HEK293 (cell line): ENCODE data around the gene COL4A3.

ENCODE experiments used
- ATF2 ChIP-seq: fragments of 450-650 bp; formaldehyde crosslinking; IDR thresholded peaks from 2 replicates; pipeline ENCODE4 v1.5.1; 2016; ENCODE audit warnings: missing biosample characterization, missing genetic modification characterization, low read depth
- FEZF1 ChIP-seq: fragments of 450-650 bp; formaldehyde crosslinking; IDR thresholded peaks from 2 replicates; pipeline ENCODE4 v1.5.1; 2016; ENCODE audit warnings: missing biosample characterization, missing genetic modification characterization
- GLIS2 ChIP-seq: fragments of 450-650 bp; formaldehyde crosslinking; IDR thresholded peaks from 2 replicates; pipeline ENCODE4 v1.5.1; 2016; ENCODE audit warnings: missing biosample characterization, missing genetic modification characterization
- HOXC10 ChIP-seq: sonication (generic); formaldehyde crosslinking; IDR thresholded peaks from 2 replicates; pipeline ENCODE4 v1.8.1; 2023; ENCODE audit warnings: mild to moderate bottlenecking, missing genetic modification reagents
- MEIS1 ChIP-seq: sonication (generic); formaldehyde crosslinking; IDR thresholded peaks from 2 replicates; pipeline ENCODE4 v1.8.1; 2022; ENCODE audit warnings: missing genetic modification reagents, mild to moderate bottlenecking, borderline replicate concordance
- MYNN ChIP-seq: fragments of 450-650 bp; formaldehyde crosslinking; IDR thresholded peaks from 2 replicates; pipeline ENCODE4 v1.5.1; 2016; ENCODE audit warnings: missing biosample characterization, missing genetic modification characterization, borderline replicate concordance
- OVOL3 ChIP-seq: fragments of 450-650 bp; formaldehyde crosslinking; IDR thresholded peaks from 2 replicates; pipeline ENCODE4 v1.5.1; 2016; ENCODE audit warnings: missing biosample characterization, missing genetic modification characterization
- RBAK ChIP-seq: fragments of 450-650 bp; formaldehyde crosslinking; IDR thresholded peaks from 2 replicates; pipeline ENCODE4 v1.5.1; 2016; ENCODE audit warnings: missing biosample characterization, missing genetic modification characterization
- SALL2 ChIP-seq: fragments of 450-650 bp; formaldehyde crosslinking; IDR thresholded peaks from 2 replicates; pipeline ENCODE4 v1.5.0; 2017; ENCODE audit warnings: missing biosample characterization, mild to moderate bottlenecking, missing genetic modification characterization, borderline replicate concordance
- YY1 ChIP-seq: fragments of 450-650 bp; formaldehyde crosslinking; IDR thresholded peaks from 2 replicates; pipeline ENCODE4 v1.5.1; 2018; ENCODE audit warnings: missing biosample characterization, missing genetic modification characterization
- ZBTB10 ChIP-seq: fragments of 450-650 bp; formaldehyde crosslinking; IDR thresholded peaks from 2 replicates; pipeline ENCODE4 v1.5.1; 2016; ENCODE audit warnings: missing biosample characterization, missing genetic modification characterization
- ZBTB6 ChIP-seq: fragments of 450-650 bp; formaldehyde crosslinking; IDR thresholded peaks from 2 replicates; pipeline ENCODE4 v1.5.1; 2017; ENCODE audit warnings: missing biosample characterization, missing genetic modification characterization
- ZNF121 ChIP-seq: fragments of 450-650 bp; formaldehyde crosslinking; IDR thresholded peaks from 2 replicates; pipeline ENCODE4 v1.5.1; 2016; ENCODE audit warnings: missing biosample characterization, missing genetic modification characterization
- ZNF132 ChIP-seq: fragments of 450-650 bp; formaldehyde crosslinking; IDR thresholded peaks from 2 replicates; pipeline ENCODE4 v1.5.1; 2017; ENCODE audit warnings: missing biosample characterization, missing genetic modification characterization, borderline replicate concordance
- ZNF138 ChIP-seq: fragments of 450-650 bp; formaldehyde crosslinking; IDR thresholded peaks from 2 replicates; pipeline ENCODE4 v1.5.1; 2016; ENCODE audit warnings: missing biosample characterization, missing genetic modification characterization, borderline replicate concordance
- ZNF184 ChIP-seq: fragments of 450-650 bp; IDR thresholded peaks from 2 replicates; pipeline ENCODE4 v1.5.1; 2018; ENCODE audit warnings: missing biosample characterization, mild to moderate bottlenecking, missing genetic modification characterization
- ZNF19 ChIP-seq: fragments of 450-650 bp; formaldehyde crosslinking; IDR thresholded peaks from 2 replicates; pipeline ENCODE4; 2016; ENCODE audit warnings: missing biosample characterization, missing genetic modification characterization, low read depth
- ZNF239 ChIP-seq: fragments of 450-650 bp; formaldehyde crosslinking; IDR thresholded peaks from 2 replicates; pipeline ENCODE4 v1.5.1; 2016; ENCODE audit warnings: missing biosample characterization, missing genetic modification characterization
- ZNF24 ChIP-seq: fragments of 450-650 bp; formaldehyde crosslinking; IDR thresholded peaks from 2 replicates; pipeline ENCODE4 v1.5.1; 2016; ENCODE audit warnings: missing biosample characterization, missing genetic modification characterization
- ZNF354C ChIP-seq: fragments of 450-650 bp; formaldehyde crosslinking; IDR thresholded peaks from 2 replicates; pipeline ENCODE4 v1.5.1; 2016; ENCODE audit warnings: missing biosample characterization, missing genetic modification characterization, low read depth, borderline replicate concordance
- ZNF423 ChIP-seq: fragments of 450-650 bp; formaldehyde crosslinking; IDR thresholded peaks from 2 replicates; pipeline ENCODE4 v1.5.1; 2016; ENCODE audit warnings: missing biosample characterization, missing genetic modification characterization
- ZNF426 ChIP-seq: fragments of 450-650 bp; formaldehyde crosslinking; IDR thresholded peaks from 2 replicates; pipeline ENCODE4 v1.5.1; 2017; ENCODE audit warnings: missing biosample characterization, missing genetic modification characterization, mild to moderate bottlenecking, inconsistent platforms, moderate library complexity
- ZNF433 ChIP-seq: fragments of 450-650 bp; formaldehyde crosslinking; IDR thresholded peaks from 2 replicates; pipeline ENCODE4 v1.5.1; 2016; ENCODE audit warnings: missing biosample characterization, missing genetic modification characterization, low read depth
- ZNF513 ChIP-seq: fragments of 450-650 bp; IDR thresholded peaks from 2 replicates; pipeline ENCODE4 v1.5.1; 2018; ENCODE audit warnings: missing biosample characterization, missing genetic modification characterization
- ZNF514 ChIP-seq: fragments of 450-650 bp; formaldehyde crosslinking; IDR thresholded peaks from 2 replicates; pipeline ENCODE4 v1.5.1; 2016; ENCODE audit warnings: missing biosample characterization, missing genetic modification characterization
- ZNF548 ChIP-seq: fragments of 450-650 bp; formaldehyde crosslinking; IDR thresholded peaks from 2 replicates; pipeline ENCODE4 v1.5.1; 2016; ENCODE audit warnings: missing biosample characterization, missing genetic modification characterization
- ZNF623 ChIP-seq: fragments of 450-650 bp; formaldehyde crosslinking; IDR thresholded peaks from 2 replicates; pipeline ENCODE4 v1.5.1; 2016; ENCODE audit warnings: missing biosample characterization, missing genetic modification characterization
- ZNF639 ChIP-seq: fragments of 450-650 bp; formaldehyde crosslinking; IDR thresholded peaks from 2 replicates; pipeline ENCODE4 v1.5.1; 2016; ENCODE audit warnings: missing biosample characterization, missing genetic modification characterization
- ZNF658 ChIP-seq: fragments of 450-650 bp; formaldehyde crosslinking; IDR thresholded peaks from 2 replicates; pipeline ENCODE4; 2016; ENCODE audit warnings: missing biosample characterization, missing genetic modification characterization
- ZNF670 ChIP-seq: fragments of 450-650 bp; formaldehyde crosslinking; IDR thresholded peaks from 2 replicates; pipeline ENCODE4 v1.5.1; 2016; ENCODE audit warnings: missing biosample characterization, missing genetic modification characterization, low read depth
- ZNF701 ChIP-seq: fragments of 450-650 bp; formaldehyde crosslinking; IDR thresholded peaks from 2 replicates; pipeline ENCODE4 v1.5.1; 2016; ENCODE audit warnings: missing biosample characterization, missing genetic modification characterization
- ZNF747 ChIP-seq: fragments of 450-650 bp; formaldehyde crosslinking; IDR thresholded peaks from 2 replicates; pipeline ENCODE4 v1.5.1; 2016; ENCODE audit warnings: missing biosample characterization, missing genetic modification characterization
- ZNF777 ChIP-seq: fragments of 450-650 bp; formaldehyde crosslinking; IDR thresholded peaks from 2 replicates; pipeline ENCODE4 v1.5.1; 2017; ENCODE audit warnings: missing biosample characterization, missing genetic modification characterization, borderline replicate concordance

The COL4A3 gene

GRCh38 chr2:227163998-227164762 is at the start of gene COL4A3, which contains the start of gene COL4A4 (continued):
- no peak for TF ChIP-seq ZNF670
- no peak for TF ChIP-seq ZNF639 (tag by site-specific recombination)
- no peak for TF ChIP-seq ZNF747 (tag by site-specific recombination)
- TF ChIP-seq ZNF514 (tag by site-specific recombination), result no peak
- TF ChIP-seq ZNF423 (tag by site-specific recombination), result no peak; the same call in 1 of the 2 replicates
- no peak for TF ChIP-seq ZNF239 (tag by site-specific recombination)
- no peak for TF ChIP-seq ZNF513 (tag by site-specific recombination)
- no peak for TF ChIP-seq ZNF701 (tag by site-specific recombination)
- no peak for TF ChIP-seq SALL2 (tag by site-specific recombination)
- no peak; the same call in 1 of the 2 replicates for TF ChIP-seq ZNF24 (tag by site-specific recombination)
- no peak for TF ChIP-seq ZNF354C (tag by site-specific recombination)
- no peak for TF ChIP-seq RBAK (tag by site-specific recombination)
- no peak for TF ChIP-seq ZNF433
- TF ChIP-seq ZNF138, result no peak
- TF ChIP-seq ZBTB10, result peak; percentile 90
- no peak for TF ChIP-seq ZNF623 (tag by site-specific recombination)
- TF ChIP-seq ZNF548 (tag by site-specific recombination), result no peak
- TF ChIP-seq MYNN (tag by site-specific recombination), result no peak
- TF ChIP-seq ZNF426, result no peak
- no peak for TF ChIP-seq ZNF658 (tag by site-specific recombination)
- TF ChIP-seq YY1 (tag by site-specific recombination), result no peak
- no peak for TF ChIP-seq ZNF184 (tag by site-specific recombination)
- TF ChIP-seq ZNF777, result no peak; the same call in 1 of the 2 replicates
- no peak for TF ChIP-seq FEZF1 (tag by site-specific recombination)
- TF ChIP-seq MEIS1 (CRISPR knock-in tag), result no peak
- no peak for TF ChIP-seq OVOL3 (tag by site-specific recombination)
- TF ChIP-seq ATF2, result no peak
- TF ChIP-seq ZNF19 (tag by site-specific recombination), result no peak
- TF ChIP-seq ZBTB6 (tag by site-specific recombination), result no peak
- peak; percentile 64 for TF ChIP-seq GLIS2
- TF ChIP-seq HOXC10 (CRISPR knock-in tag), result no peak
- TF ChIP-seq ZNF121 (tag by site-specific recombination), result no peak
- no peak for TF ChIP-seq ZNF132 (tag by site-specific recombination)
